Stimulated activated CD8-positive, alpha-beta memory T cell treated with anti-CD3 and anti-CD28 coated beads, Interleukin-4, amount 100 ng/mL, for 1 hour (primary cell): ENCODE measurements around the gene PLXNA1.

Experiments used
- DNase-seq, 2 donors: peaks; one replicate each; pipeline ENCODE4 v3.0.0-alpha.2; 2020; ENCODE audit warnings: low read depth in 2 of 2, low spot score in 1 of 2

Gene PLXNA1

GRCh38 chr3:127017229-127017628, 34.3 kb downstream of the PLXNA1 start:
- no peak for DNase-seq

GRCh38 chr3:127017781-127018180, 34.9 kb downstream of the PLXNA1 start:
- no peak for DNase-seq

GRCh38 chr3:127018306-127018828, 35.5 kb downstream of the PLXNA1 start:
- DNase-seq: no peak

DNA sequence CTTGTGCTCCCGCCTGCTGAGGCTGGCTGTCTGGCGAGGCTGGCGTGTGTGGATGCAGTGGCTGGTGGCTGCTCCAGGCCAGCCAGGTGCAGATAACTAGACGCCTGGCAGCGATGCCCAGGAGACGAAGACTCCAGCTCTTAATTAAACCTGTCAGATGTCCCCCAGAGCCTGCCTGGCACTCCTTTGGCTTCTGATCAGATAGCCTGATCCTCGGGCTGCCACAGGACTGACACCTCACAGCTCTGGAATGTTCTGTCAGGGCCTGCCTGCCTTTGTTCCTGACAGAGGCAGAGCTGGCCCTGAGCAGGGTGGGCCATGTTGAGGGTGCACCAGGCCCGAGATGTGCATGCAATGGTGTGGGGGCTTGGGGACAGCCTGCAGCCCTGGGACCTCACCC, 36.5 kb downstream of the PLXNA1 start:
- DNase-seq: no peak

DNA sequence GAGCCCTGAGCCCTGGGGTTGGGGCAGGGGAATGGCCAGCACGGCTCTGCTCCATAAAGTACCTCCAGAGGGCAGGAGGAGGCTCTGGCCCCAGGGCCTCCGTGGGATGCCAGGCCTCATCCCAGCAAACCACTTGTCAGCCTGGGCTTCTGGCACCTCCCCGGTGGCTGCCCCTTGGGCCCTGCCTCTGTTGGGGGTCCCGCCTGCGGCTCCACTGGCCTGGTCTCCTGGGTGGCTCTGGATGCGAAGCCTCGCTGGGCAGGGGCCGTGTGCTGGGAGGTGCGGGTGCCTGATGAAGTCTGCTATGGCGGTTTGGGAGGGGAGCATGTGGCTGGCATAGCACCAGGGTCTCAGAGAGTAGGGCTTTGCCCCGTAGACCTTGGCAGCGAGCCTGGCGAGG, 37.6 kb downstream of the PLXNA1 start:
- DNase-seq: no peak

- no peak for DNase-seq
Measured at GRCh38 chr3:127022849-127023248, 39.9 kb downstream of the PLXNA1 start.

GRCh38 chr3:127025456-127025855, 42.5 kb downstream of the PLXNA1 start:
- no peak for DNase-seq

DNA sequence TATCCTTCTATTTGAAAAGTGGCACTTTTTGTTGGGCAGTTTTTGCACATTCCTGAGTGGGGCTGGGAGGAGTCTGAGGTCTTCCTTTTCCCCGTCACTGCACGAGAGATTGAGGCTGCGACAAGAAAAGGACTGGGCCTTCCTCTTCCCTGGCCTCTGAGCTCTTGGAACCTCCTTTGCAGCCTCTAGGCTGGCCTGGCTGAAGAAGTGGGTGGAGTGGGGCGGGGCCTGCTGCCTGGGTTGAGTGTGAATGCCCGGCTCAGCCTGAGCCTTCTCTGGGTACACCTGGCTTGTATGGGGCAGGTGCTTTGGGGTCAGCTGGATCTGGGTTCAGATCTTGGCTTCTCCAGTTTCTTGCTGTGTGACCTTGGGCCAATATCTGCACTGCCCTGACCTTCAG, 43.1 kb downstream of the PLXNA1 start:
- no peak for DNase-seq

- DNase-seq: no peak
Measured at GRCh38 chr3:127026661-127027060, 43.7 kb downstream of the PLXNA1 start.

DNA sequence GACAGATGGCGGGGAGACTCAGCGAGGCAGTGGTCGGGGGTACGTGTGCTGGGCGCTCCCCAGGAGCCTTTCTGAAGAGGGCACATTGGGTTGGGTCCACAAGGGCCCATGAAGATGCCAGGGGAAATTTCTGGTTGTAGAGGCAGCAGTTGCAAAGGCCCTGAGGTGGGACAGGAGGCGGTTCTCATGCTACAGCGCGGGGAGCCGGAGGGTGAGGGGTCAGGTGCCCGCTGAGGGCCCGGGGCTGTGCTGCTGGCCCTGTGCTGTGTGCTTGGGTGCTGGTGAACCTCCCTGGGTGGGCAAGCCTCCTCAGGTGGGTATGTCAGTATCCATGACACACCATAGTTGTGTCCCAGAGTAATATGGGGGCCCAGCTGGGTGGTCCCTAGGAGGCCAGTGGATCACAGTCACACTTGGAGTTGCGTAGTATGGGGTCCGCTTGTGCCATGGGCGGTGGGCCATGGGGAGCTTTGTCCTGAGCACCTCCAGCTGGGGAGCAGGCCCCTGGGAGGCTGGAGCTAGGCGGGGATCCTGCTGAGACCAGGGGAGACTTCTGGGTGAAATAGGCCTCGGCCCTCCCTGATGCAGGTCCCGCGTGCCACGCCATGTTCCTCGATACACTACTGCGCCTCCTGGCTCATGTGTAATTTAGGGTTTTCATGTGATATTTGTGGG, 44.3 kb downstream of the PLXNA1 start:
- DNase-seq: no peak

GRCh38 chr3:127027811-127028548, 45.1 kb downstream of the PLXNA1 start:
- DNase-seq: no peak

DNA sequence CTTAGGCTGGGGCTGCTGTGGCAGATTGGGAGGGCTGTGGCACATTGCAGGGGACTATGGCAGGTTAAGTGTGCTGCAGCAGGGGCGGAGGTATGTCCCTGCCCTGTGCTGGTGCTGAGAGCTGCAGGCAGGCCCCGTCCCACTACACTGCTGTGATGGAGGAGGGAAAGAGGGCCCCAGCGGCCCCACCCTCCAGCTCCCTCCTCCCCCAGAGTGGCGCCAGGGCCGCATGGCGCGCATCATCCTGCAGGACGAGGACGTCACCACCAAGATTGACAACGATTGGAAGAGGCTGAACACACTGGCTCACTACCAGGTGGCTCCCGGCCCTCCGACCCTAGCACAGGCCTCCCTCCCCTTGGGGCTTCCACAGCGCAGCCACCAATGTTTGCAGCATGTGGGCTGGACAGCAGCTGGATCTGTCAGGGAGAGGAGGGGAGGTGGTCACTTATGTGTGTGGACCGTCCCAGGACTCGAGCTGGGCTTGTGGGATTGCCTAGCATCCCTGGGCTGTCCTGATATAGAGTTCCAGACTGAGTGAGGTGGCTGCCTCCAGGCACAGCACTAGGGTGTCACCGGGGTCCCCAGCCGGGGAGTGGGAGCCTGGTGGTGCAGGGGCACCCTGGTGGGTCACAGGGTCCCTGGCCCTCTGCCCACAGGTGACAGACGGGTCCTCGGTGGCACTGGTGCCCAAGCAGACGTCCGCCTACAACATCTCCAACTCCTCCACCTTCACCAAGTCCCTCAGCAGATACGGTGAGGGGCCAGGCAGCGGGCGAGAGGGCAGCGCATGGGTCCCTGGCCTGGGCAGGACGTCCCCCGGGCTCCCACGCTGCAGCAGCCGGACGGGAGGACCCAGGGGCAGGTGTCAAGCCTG, 46.1 kb downstream of the PLXNA1 start:
- DNase-seq: no peak

GRCh38 chr3:127029658-127030507, 47.0 kb downstream of the PLXNA1 start:
- DNase-seq: no peak

DNA sequence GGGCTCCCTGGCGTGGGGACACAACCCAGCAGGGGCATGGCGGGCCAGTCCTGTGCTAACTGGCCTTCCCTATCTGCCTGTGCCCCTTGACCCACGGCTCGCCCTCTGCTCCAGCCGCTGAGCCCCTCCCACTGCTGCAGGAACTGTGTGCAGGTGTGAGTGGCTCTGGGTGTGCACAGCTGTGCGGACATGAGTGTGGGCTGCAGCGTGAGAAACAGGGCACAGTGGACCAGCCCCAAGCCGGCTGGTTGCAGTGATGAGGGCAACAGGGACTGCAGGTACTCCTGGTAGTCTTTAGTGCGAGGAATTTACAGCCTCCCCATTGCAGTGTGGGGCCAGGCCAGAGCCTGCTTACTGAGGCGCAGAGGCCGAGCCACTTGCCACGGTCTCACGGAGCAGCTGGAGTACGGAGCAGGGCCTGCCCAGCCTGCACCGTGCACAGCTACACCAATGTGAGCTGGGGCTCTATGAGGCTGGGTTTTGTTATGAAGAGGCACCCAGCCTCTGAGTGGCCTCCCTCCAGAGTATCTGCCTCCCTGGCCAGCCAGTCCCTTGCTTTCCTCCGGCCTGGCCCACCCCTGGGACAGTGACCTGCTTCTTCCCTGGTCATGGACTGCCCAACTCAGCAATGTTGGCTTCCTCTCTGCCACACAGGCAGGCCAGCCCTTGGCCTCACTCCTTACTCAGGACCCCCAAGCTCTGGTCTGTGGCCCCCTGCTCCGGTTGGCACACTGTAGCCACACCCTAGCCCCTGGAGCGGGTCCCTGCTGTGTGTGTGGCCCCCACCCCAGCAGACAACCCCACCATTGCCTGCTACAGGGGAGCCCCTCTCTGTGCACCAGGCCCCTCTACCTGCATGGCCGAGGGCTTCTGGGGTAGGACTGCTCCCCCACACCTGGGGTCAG, 47.8 kb downstream of the PLXNA1 start:
- DNase-seq: no peak

GRCh38 chr3:127031413-127031810, 48.5 kb downstream of the PLXNA1 start:
- DNase-seq: no peak

- DNase-seq: no peak
Measured at GRCh38 chr3:127031845-127032244, 48.9 kb downstream of the PLXNA1 start.

GRCh38 chr3:127032296-127032990, 49.5 kb downstream of the PLXNA1 start:
- DNase-seq: no peak
